ENCODE data around the gene RTF1.

DNA sequence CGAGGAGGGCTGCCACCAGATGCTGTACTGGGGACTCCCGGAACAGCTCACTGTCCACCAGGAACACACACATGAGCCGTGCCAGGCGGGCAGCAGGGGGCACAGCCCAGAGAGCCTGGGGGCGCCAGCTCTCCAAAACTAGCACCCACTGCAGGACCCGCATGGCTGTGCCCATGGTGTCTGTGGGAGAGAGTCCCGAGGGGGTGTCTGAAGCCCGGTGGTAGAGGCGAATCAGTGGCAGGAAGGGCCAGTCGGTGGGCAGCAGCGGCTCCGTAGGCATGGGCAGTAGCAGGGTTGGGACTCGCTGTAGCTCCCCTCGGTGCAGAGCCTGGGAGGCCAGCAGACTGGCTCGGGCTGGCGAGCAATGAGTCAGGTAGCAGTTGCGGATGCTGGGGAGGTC lies 103.7 kb downstream of the RTF1 start:
- TF ChIP-seq, protein P1, sequence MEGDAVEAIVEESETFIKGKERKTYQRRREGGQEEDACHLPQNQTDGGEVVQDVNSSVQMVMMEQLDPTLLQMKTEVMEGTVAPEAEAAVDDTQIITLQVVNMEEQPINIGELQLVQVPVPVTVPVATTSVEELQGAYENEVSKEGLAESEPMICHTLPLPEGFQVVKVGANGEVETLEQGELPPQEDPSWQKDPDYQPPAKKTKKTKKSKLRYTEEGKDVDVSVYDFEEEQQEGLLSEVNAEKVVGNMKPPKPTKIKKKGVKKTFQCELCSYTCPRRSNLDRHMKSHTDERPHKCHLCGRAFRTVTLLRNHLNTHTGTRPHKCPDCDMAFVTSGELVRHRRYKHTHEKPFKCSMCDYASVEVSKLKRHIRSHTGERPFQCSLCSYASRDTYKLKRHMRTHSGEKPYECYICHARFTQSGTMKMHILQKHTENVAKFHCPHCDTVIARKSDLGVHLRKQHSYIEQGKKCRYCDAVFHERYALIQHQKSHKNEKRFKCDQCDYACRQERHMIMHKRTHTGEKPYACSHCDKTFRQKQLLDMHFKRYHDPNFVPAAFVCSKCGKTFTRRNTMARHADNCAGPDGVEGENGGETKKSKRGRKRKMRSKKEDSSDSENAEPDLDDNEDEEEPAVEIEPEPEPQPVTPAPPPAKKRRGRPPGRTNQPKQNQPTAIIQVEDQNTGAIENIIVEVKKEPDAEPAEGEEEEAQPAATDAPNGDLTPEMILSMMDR (IDR thresholded peaks at IDR 0.05), result no peak
- TF ChIP-seq POLR2A (IDR thresholded peaks at IDR 0.05) (no peak), POLR2AphosphoS5 (IDR thresholded peaks at IDR 0.05) (no peak), EP300 (IDR thresholded peaks at IDR 0.05) (no peak)
